HepG2 (cell line): ENCODE data around the gene GIMAP8. TPM values are rescaled to one million over a fixed set of nuclear protein-coding genes. Genes with fewer than 3 reads are reported as not detected.

Experiments used
- ATAC-seq: fragments of 200-7000 bp; cut with Tn5 transposase; 3 replicates; pipeline ENCODE4 v1.9.1; 2020; ENCODE audit warnings: mild to moderate bottlenecking, moderate library complexity
- BruUV-seq: library from RNA; stranded (reverse); fragments of 400-500 nt; replicated peaks from 2 replicates; lab custom pipeline; 2021; lab: Mats Ljungman, UMichigan
- CTCF ChIA-PET: fragments of 300-600 bp; formaldehyde crosslinking; extraction: SDS; loops from one replicate; lab custom pipeline; 2021; ENCODE audit warnings: low total read pairs, inconsistent platforms, low intra/inter-chr PET ratio; lab: Yijun Ruan, JAX
- POLR2A ChIA-PET: fragments of 350-600 bp; sonication (Branson Sonifier 250); formaldehyde crosslinking; loops from one replicate; lab custom pipeline; 2020; ENCODE audit warnings: antibody characterized with exemption, inconsistent platforms; lab: Yijun Ruan, JAX
- DNase-seq: peaks from one replicate; pipeline ENCODE4 v3.0.0-alpha.2; 2015; ENCODE audit warnings: low spot score
- FAIRE-seq: peaks from 3 replicates; lab custom pipeline; 2011; peaks lifted over from hg19 to GRCh38; lab: Jason Lieb, UNC
- H2AFZ ChIP-seq: one replicate; pipeline ENCODE4 v1.6.1; 2011; ENCODE audit warnings: low read length, inconsistent platforms
- H3K27ac ChIP-seq: fragments of 300-600 bp; 3 replicates; pipeline ENCODE4 v1.8.0; 2011; ENCODE audit warnings: mixed run types, mild to moderate bottlenecking, mixed read lengths, low read length, inconsistent platforms; ENCODE audit not compliant: insufficient read depth; ENCODE audit errors: extremely low read length
- H3K27me3 ChIP-seq, 2 experiments: fragments of 200-600 bp in 1 of 2; 2 replicates in 1 of 2; 3 replicates in 1 of 2; pipeline versions ENCODE4 v1.6.0 to v1.8.0; 2011; ENCODE audit warnings: low read length in 2 of 2, mild to moderate bottlenecking in 2 of 2, moderate library complexity in 2 of 2, inconsistent platforms in 1 of 2; ENCODE audit not compliant: insufficient read depth in 2 of 2, control insufficient read depth in 1 of 2
- H3K36me3 ChIP-seq, 2 experiments: fragments of 200-600 bp in 1 of 2; replicated peaks in 1 of 2; 2 replicates in 1 of 2; 3 replicates in 1 of 2; pipeline versions ENCODE4 v1.5.1 to v1.8.0; 2011; ENCODE audit warnings: low read length in 2 of 2, inconsistent platforms in 1 of 2; ENCODE audit not compliant: insufficient read depth in 2 of 2, control insufficient read depth in 1 of 2
- H3K4me1 ChIP-seq: 2 replicates; pipeline ENCODE4 v1.5.1; 2012; ENCODE audit warnings: low read length, inconsistent platforms; ENCODE audit not compliant: insufficient read depth
- H3K4me2 ChIP-seq: 2 replicates; pipeline ENCODE4 v1.6.0; 2011; ENCODE audit warnings: low read depth, low read length, inconsistent platforms
- H3K4me3 ChIP-seq, 3 experiments: fragments of 200-600 bp in 1 of 3; sonication (generic), shearing (Covaris generic) in 1 of 3; replicated peaks in 1 of 3; 2 replicates each; pipeline ENCODE4 v1.5.1; 2011 to 2016; ENCODE audit warnings: low read length in 3 of 3, inconsistent platforms in 2 of 3, low read depth in 2 of 3, mild to moderate bottlenecking in 2 of 3, control low read depth in 1 of 3, mixed read lengths in 1 of 3; ENCODE audit not compliant: insufficient read depth in 1 of 3
- H3K79me2 ChIP-seq: one replicate; pipeline ENCODE4 v1.6.1; 2011; ENCODE audit warnings: low read length, inconsistent platforms; ENCODE audit not compliant: insufficient read depth
- H3K9ac ChIP-seq: 2 replicates; pipeline ENCODE4 v1.6.0; 2011; ENCODE audit warnings: mild to moderate bottlenecking, low read depth, low read length, inconsistent platforms; ENCODE audit not compliant: insufficient read depth
- H3K9me3 ChIP-seq: 2 replicates; pipeline ENCODE4 v1.5.1; 2012; ENCODE audit warnings: mild to moderate bottlenecking, low read length
- H4K20me1 ChIP-seq: 2 replicates; pipeline ENCODE4 v1.6.0; 2011; ENCODE audit warnings: inconsistent platforms, mild to moderate bottlenecking, low read length, moderate library complexity; ENCODE audit not compliant: insufficient read depth
- KDM2A ChIP-seq: sonication (generic); formaldehyde crosslinking; IDR thresholded peaks from 2 replicates; pipeline ENCODE4 v1.4.0; 2020; ENCODE audit warnings: low read depth, missing genetic modification reagents, borderline replicate concordance
- MYNN ChIP-seq: sonication (generic); formaldehyde crosslinking; IDR thresholded peaks from 2 replicates; pipeline ENCODE4 v1.4.0; 2020; ENCODE audit warnings: mild to moderate bottlenecking, low read depth, missing genetic modification reagents
- PAX8 ChIP-seq: sonication (generic); formaldehyde crosslinking; IDR thresholded peaks from 2 replicates; pipeline ENCODE4 v1.8.0; 2022; ENCODE audit warnings: mild to moderate bottlenecking, missing genetic modification reagents, borderline replicate concordance
- TCF12 ChIP-seq, 2 experiments: fragments of 450-650 bp in 1 of 2; sonication (generic) in 1 of 2; formaldehyde crosslinking in 1 of 2; IDR thresholded peaks; 2 replicates each; pipeline versions ENCODE4 v1.6.1 to v1.8.0; 2017 to 2022; ENCODE audit warnings: antibody characterized with exemption in 1 of 2, mild to moderate bottlenecking in 1 of 2, missing genetic modification reagents in 1 of 2, moderate library complexity in 1 of 2
- ZNF562 ChIP-seq: sonication (generic); formaldehyde crosslinking; IDR thresholded peaks from 2 replicates; pipeline ENCODE4 v1.8.0; 2022; ENCODE audit warnings: missing genetic modification reagents, borderline replicate concordance
- WGBS: methylation state at CpG from one replicate; pipeline ENCODE4 v1.1.6; 2017; ENCODE audit warnings: low lambda C conversion rate; 5-methylcytosine and 5-hydroxymethylcytosine counted together
- in situ Hi-C: cut with HindIII; loops from 2 replicates; pipeline ENCODE4 v1.10.0; 2017; ENCODE audit warnings: low pct_unique_long_range_greater_than_20kb; ENCODE audit not compliant: extremely low pct_ligation_motif_present
- intact Hi-C: fragments of 100-400 bp; cut with micrococcal nuclease; formaldehyde crosslinking; loops from one replicate; pipeline ENCODE4 v1.10.0; 2022; ENCODE audit not compliant: unreplicated experiment
- polyA plus RNA-seq, 8 experiments: library from polyadenylated mRNA; depleted of rRNA in 3 of 8; stranded (reverse) in 7 of 8; unstranded in 1 of 8; fragments of >200 nt; fragmentation: Illumina TruSeq in 4 of 8; extraction: Trizol in 4 of 8; gene quantifications; 2 replicates each; pipeline versions ENCODE4 v1.2.1 to v1.2.3, GENCODE V29; 2011 to 2016; ENCODE audit warnings: low read depth in 4 of 8, missing spikeins in 1 of 8, mixed read lengths in 1 of 8; ENCODE audit not compliant: insufficient read depth in 1 of 8
- total RNA-seq, 5 experiments: library from RNA; depleted of rRNA; stranded (reverse); fragments of >200 nt; fragmentation: Illumina TruSeq; extraction: Trizol; gene quantifications; 2 replicates each; pipeline ENCODE4 v1.2.3, GENCODE V29; 2016; ENCODE audit warnings: low read depth in 1 of 5
- TF ChIP-seq, protein P1 (sequence below): sonication (generic); formaldehyde crosslinking; IDR thresholded peaks from 2 replicates; pipeline ENCODE4 v1.5.1; 2020; ENCODE audit warnings: mild to moderate bottlenecking, missing genetic modification reagents
- TF ChIP-seq, protein P2 (sequence below): sonication (generic); formaldehyde crosslinking; IDR thresholded peaks from 2 replicates; pipeline ENCODE4 v1.5.1; 2020; ENCODE audit warnings: missing genetic modification reagents, mild to moderate bottlenecking, borderline replicate concordance
- TF ChIP-seq, protein P3 (sequence below): IDR thresholded peaks from 2 replicates; pipeline ENCODE4 v1.6.1; 2018; ENCODE audit warnings: missing genetic modification reagents, mild to moderate bottlenecking, missing compliant biosample characterization
- TF ChIP-seq, protein P4 (sequence below), 2 experiments: fragments of 450-650 bp in 1 of 2; sonication (generic) in 1 of 2; formaldehyde crosslinking; IDR thresholded peaks; 2 replicates each; pipeline versions ENCODE4 v1.5.0 to v1.8.0; 2020 to 2022; ENCODE audit warnings: mild to moderate bottlenecking in 1 of 2, missing genetic modification reagents in 1 of 2
- TF ChIP-seq, protein P5 (sequence below): IDR thresholded peaks from 2 replicates; pipeline ENCODE4 v1.4.0; 2020; ENCODE audit warnings: mild to moderate bottlenecking, missing genetic modification reagents
- TF ChIP-seq, protein P6 (sequence below): IDR thresholded peaks from 2 replicates; pipeline ENCODE4 v1.6.1; 2016; ENCODE audit warnings: missing compliant biosample characterization, missing genetic modification reagents, borderline replicate concordance

GIMAP8 gene
- total and polyA plus RNA-seq, 2 of the 13 experiments (the other 11 are each of a cell fraction or from before 2014, with no cell fraction given) = not detected

DNA sequence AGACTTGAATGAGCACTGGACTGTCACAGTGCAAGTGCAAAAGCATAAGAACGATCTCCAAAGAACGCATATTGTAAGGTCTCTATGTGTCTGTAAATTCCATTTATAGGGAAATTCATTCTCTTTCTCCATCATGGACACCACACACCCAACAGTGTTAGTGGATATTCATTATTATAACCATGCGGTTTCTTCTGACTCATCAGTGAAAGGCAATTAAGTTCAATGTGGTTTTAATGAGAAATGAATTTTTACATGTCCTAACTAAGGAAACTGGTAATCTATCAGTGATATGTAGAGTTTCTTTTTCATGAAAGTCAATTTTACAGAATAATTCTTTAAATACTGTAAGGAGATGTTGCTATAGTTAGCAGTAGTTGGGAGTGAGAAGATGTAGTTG lies 25.9 kb downstream of the GIMAP8 start:
- ATAC-seq = no peak
- in situ Hi-C loops (no loop called here), intact Hi-C loops (no loop called here)
- no peak overlapping the region for H3K4me2 ChIP-seq
- H3K27me3 ChIP-seq = peaks cover 3 to 52% of the 10 kb centered on the region in 2 experiments; a peak in 3 of 5 replicates
- DNase-seq = no peak
- TF ChIP-seq TCF12 (IDR thresholded peaks at IDR 0.05) (no peak), TCF12 (CRISPR knock-in tag; IDR thresholded peaks at IDR 0.05) (no peak), PAX8 (no peak), KDM2A (CRISPR knock-in tag) (no peak), ZNF562 (CRISPR knock-in tag) (no peak), MYNN (CRISPR knock-in tag) (no peak)
- TF ChIP-seq, protein P1, sequence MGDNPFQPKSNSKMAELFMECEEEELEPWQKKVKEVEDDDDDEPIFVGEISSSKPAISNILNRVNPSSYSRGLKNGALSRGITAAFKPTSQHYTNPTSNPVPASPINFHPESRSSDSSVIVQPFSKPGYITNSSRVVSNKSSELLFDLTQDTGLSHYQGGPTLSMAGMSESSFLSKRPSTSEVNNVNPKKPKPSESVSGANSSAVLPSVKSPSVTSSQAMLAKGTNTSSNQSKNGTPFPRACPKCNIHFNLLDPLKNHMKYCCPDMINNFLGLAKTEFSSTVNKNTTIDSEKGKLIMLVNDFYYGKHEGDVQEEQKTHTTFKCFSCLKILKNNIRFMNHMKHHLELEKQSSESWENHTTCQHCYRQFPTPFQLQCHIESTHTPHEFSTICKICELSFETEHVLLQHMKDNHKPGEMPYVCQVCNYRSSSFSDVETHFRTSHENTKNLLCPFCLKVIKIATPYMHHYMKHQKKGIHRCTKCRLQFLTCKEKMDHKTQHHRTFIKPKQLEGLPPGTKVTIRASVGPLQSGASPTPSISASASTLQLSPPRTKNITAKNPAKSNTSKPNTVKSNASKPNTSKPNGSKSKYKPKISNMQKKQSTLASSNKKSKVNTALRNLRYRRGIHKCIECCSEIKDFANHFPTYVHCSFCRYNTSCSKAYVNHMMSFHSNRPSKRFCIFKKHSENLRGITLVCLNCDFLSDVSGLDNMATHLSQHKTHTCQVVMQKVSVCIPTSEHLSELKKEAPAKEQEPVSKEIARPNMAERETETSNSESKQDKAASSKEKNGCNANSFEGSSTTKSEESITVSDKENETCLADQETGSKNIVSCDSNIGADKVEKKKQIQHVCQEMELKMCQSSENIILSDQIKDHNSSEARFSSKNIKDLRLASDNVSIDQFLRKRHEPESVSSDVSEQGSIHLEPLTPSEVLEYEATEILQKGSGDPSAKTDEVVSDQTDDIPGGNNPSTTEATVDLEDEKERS (CRISPR knock-in tag) = no peak
- TF ChIP-seq, protein P2, sequence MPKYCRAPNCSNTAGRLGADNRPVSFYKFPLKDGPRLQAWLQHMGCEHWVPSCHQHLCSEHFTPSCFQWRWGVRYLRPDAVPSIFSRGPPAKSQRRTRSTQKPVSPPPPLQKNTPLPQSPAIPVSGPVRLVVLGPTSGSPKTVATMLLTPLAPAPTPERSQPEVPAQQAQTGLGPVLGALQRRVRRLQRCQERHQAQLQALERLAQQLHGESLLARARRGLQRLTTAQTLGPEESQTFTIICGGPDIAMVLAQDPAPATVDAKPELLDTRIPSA (CRISPR knock-in tag) = no peak
- TF ChIP-seq, protein P3, sequence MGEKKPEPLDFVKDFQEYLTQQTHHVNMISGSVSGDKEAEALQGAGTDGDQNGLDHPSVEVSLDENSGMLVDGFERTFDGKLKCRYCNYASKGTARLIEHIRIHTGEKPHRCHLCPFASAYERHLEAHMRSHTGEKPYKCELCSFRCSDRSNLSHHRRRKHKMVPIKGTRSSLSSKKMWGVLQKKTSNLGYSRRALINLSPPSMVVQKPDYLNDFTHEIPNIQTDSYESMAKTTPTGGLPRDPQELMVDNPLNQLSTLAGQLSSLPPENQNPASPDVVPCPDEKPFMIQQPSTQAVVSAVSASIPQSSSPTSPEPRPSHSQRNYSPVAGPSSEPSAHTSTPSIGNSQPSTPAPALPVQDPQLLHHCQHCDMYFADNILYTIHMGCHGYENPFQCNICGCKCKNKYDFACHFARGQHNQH (CRISPR knock-in tag) = no peak
- TF ChIP-seq, protein P4, sequence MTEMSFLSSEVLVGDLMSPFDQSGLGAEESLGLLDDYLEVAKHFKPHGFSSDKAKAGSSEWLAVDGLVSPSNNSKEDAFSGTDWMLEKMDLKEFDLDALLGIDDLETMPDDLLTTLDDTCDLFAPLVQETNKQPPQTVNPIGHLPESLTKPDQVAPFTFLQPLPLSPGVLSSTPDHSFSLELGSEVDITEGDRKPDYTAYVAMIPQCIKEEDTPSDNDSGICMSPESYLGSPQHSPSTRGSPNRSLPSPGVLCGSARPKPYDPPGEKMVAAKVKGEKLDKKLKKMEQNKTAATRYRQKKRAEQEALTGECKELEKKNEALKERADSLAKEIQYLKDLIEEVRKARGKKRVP (CRISPR knock-in tag; IDR thresholded peaks at IDR 0.05) = no peak
- TF ChIP-seq, protein P5, sequence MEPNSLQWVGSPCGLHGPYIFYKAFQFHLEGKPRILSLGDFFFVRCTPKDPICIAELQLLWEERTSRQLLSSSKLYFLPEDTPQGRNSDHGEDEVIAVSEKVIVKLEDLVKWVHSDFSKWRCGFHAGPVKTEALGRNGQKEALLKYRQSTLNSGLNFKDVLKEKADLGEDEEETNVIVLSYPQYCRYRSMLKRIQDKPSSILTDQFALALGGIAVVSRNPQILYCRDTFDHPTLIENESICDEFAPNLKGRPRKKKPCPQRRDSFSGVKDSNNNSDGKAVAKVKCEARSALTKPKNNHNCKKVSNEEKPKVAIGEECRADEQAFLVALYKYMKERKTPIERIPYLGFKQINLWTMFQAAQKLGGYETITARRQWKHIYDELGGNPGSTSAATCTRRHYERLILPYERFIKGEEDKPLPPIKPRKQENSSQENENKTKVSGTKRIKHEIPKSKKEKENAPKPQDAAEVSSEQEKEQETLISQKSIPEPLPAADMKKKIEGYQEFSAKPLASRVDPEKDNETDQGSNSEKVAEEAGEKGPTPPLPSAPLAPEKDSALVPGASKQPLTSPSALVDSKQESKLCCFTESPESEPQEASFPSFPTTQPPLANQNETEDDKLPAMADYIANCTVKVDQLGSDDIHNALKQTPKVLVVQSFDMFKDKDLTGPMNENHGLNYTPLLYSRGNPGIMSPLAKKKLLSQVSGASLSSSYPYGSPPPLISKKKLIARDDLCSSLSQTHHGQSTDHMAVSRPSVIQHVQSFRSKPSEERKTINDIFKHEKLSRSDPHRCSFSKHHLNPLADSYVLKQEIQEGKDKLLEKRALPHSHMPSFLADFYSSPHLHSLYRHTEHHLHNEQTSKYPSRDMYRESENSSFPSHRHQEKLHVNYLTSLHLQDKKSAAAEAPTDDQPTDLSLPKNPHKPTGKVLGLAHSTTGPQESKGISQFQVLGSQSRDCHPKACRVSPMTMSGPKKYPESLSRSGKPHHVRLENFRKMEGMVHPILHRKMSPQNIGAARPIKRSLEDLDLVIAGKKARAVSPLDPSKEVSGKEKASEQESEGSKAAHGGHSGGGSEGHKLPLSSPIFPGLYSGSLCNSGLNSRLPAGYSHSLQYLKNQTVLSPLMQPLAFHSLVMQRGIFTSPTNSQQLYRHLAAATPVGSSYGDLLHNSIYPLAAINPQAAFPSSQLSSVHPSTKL (CRISPR knock-in tag) = no peak
- TF ChIP-seq, protein P6, sequence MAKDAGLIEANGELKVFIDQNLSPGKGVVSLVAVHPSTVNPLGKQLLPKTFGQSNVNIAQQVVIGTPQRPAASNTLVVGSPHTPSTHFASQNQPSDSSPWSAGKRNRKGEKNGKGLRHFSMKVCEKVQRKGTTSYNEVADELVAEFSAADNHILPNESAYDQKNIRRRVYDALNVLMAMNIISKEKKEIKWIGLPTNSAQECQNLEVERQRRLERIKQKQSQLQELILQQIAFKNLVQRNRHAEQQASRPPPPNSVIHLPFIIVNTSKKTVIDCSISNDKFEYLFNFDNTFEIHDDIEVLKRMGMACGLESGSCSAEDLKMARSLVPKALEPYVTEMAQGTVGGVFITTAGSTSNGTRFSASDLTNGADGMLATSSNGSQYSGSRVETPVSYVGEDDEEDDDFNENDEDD (CRISPR knock-in tag) = no peak
- H3K27ac ChIP-seq = no peak overlapping the region
- H3K79me2 ChIP-seq = no peaks in the 10 kb centered on the region
- H4K20me1 ChIP-seq = no peaks in the 10 kb centered on the region
- FAIRE-seq = no peak
- H3K9ac ChIP-seq = no peak overlapping the region
- H3K9me3 ChIP-seq = no peaks in the 10 kb centered on the region
- no TSS peak for BruUV-seq
- H3K4me1 ChIP-seq = peaks cover 7% of the 10 kb centered on the region
- no peak overlapping the region for H2AFZ ChIP-seq
- CTCF ChIA-PET = no interaction called here
- POLR2A ChIA-PET = no interaction called here
- no peak overlapping the region for H3K4me3 ChIP-seq
- WGBS = 83% methylated on average over 3 of the region's 3 CpGs
- no peaks in the 10 kb centered on the region for H3K36me3 ChIP-seq
